H1 (cell line): ENCODE data around the gene AUH. TPM values are rescaled to one million over a fixed set of nuclear protein-coding genes. Genes with fewer than 3 reads are reported as not detected.
A peak's percentile ranks its signal among the peaks of the same experiment; 100 is the strongest.

Experiments used
- CTCF ChIA-PET: fragments of 300-600 bp; sonication (Branson Sonifier 250); formaldehyde crosslinking; loops from one replicate; lab custom pipeline; 2021; ENCODE audit not compliant: partially characterized antibody; lab: Charles Lee
- POLR2A ChIA-PET: fragments of 300-600 bp; sonication (Branson Sonifier 250); formaldehyde crosslinking; loops from one replicate; lab custom pipeline; 2021; ENCODE audit warnings: inconsistent platforms; ENCODE audit not compliant: partially characterized antibody; lab: Charles Lee
- DNase-seq, 2 experiments: peaks; one replicate each; pipeline versions ENCODE4 v3.0.0 to v3.0.0-alpha.2; 2010 to 2022; ENCODE audit warnings: low spot score in 2 of 2, low read depth in 1 of 2, mixed read lengths in 1 of 2
- FAIRE-seq: peaks from 2 replicates; lab custom pipeline; 2011; peaks lifted over from hg19 to GRCh38; lab: Jason Lieb, UNC
- H2AFZ ChIP-seq: 2 replicates; pipeline ENCODE4 v1.8.1; 2012; ENCODE audit warnings: low read length, inconsistent platforms
- H2AK5ac ChIP-seq: 2 replicates; pipeline ENCODE4 v1.6.1; 2013; ENCODE audit warnings: low read depth, low read length
- H2BK120ac ChIP-seq: replicated peaks from 2 replicates; pipeline ENCODE3; 2013; ENCODE audit warnings: low read depth, low read length, inconsistent platforms
- H2BK12ac ChIP-seq: 2 replicates; pipeline ENCODE4 v1.6.1; 2013; ENCODE audit warnings: low read depth, low read length
- H2BK15ac ChIP-seq: 2 replicates; pipeline ENCODE4 v1.6.1; 2013; ENCODE audit warnings: low read length
- H2BK20ac ChIP-seq: 2 replicates; pipeline ENCODE4 v1.6.1; 2013; ENCODE audit warnings: low read length
- H2BK5ac ChIP-seq: 2 replicates; pipeline ENCODE4 v1.6.1; 2013; ENCODE audit warnings: low read depth, low read length
- H3K14ac ChIP-seq: 2 replicates; pipeline ENCODE4 v1.6.1; 2013; ENCODE audit warnings: inconsistent platforms; ENCODE audit not compliant: insufficient read length
- H3K18ac ChIP-seq: 2 replicates; pipeline ENCODE4 v1.6.1; 2013; ENCODE audit warnings: low read length; ENCODE audit errors: extremely low read depth
- H3K23ac ChIP-seq: 2 replicates; pipeline ENCODE4 v1.6.1; 2013; ENCODE audit warnings: inconsistent platforms; ENCODE audit not compliant: insufficient read length
- H3K23me2 ChIP-seq: 2 replicates; pipeline ENCODE4 v1.6.1; 2013; ENCODE audit warnings: low read depth, low read length
- H3K27ac ChIP-seq: 2 replicates; pipeline ENCODE4 v1.6.1; 2011; ENCODE audit warnings: low read depth, low read length, inconsistent platforms
- H3K27me3 ChIP-seq, 4 experiments: replicated peaks in 1 of 4; 1 replicate in 1 of 4; 2 replicates in 3 of 4; pipeline versions ENCODE4 v1.6.1 to v1.8.1; 2011 to 2013; ENCODE audit warnings: low read length in 3 of 4, mild to moderate bottlenecking in 3 of 4, inconsistent platforms in 2 of 4, mixed read lengths in 2 of 4, moderate library complexity in 1 of 4; ENCODE audit not compliant: control insufficient read depth in 3 of 4, insufficient read depth in 3 of 4; ENCODE audit errors: extremely low read depth in 1 of 4
- H3K36me3 ChIP-seq, 4 experiments: 2 replicates each; pipeline versions ENCODE4 v1.6.1 to v1.8.1; 2011 to 2013; ENCODE audit warnings: mild to moderate bottlenecking in 4 of 4, low read length in 3 of 4, moderate library complexity in 2 of 4, control low read depth in 1 of 4, inconsistent platforms in 1 of 4; ENCODE audit not compliant: insufficient read depth in 4 of 4, control insufficient read depth in 2 of 4
- H3K4ac ChIP-seq: replicated peaks from 2 replicates; pipeline ENCODE3; 2013; ENCODE audit warnings: low read length, low read depth, mixed read lengths, inconsistent platforms; ENCODE audit not compliant: insufficient read length
- H3K4me1 ChIP-seq, 4 experiments: replicated peaks in 1 of 4; 1 replicate in 1 of 4; 2 replicates in 3 of 4; pipeline versions ENCODE4 v1.6.1 to v1.8.1; 2011 to 2013; ENCODE audit warnings: low read length in 3 of 4, inconsistent platforms in 2 of 4, mixed read lengths in 1 of 4; ENCODE audit not compliant: insufficient read depth in 4 of 4, control insufficient read depth in 3 of 4
- H3K4me2 ChIP-seq, 2 experiments: 2 replicates each; pipeline versions ENCODE4 v1.6.1 to v1.8.1; 2011 to 2013; ENCODE audit warnings: low read depth in 2 of 2, low read length in 2 of 2, control low read depth in 1 of 2, inconsistent platforms in 1 of 2, mild to moderate bottlenecking in 1 of 2; ENCODE audit not compliant: insufficient read depth in 1 of 2
- H3K4me3 ChIP-seq, 4 experiments: fragments of 200-600, 300-600 bp in 1 of 4; sonication (generic), shearing (Covaris generic), sonication (Bioruptor Twin) in 1 of 4; 2 replicates each; pipeline versions ENCODE4 v1.5.1 to v1.8.1; 2011 to 2016; ENCODE audit warnings: low read length in 4 of 4, low read depth in 3 of 4, control low read depth in 2 of 4, inconsistent platforms in 2 of 4, mild to moderate bottlenecking in 2 of 4, mixed read lengths in 1 of 4, moderate library complexity in 1 of 4; ENCODE audit not compliant: insufficient read depth in 2 of 4; ENCODE audit errors: extremely low read depth in 1 of 4
- H3K56ac ChIP-seq: replicated peaks from 2 replicates; pipeline ENCODE3; 2013; ENCODE audit warnings: low read depth, mild to moderate bottlenecking, mixed read lengths, low read length, inconsistent platforms; ENCODE audit not compliant: insufficient read length
- H3K79me1 ChIP-seq: 2 replicates; pipeline ENCODE4 v1.6.1; 2013; ENCODE audit warnings: low read depth, low read length, control low read depth
- H3K79me2 ChIP-seq, 2 experiments: 2 replicates each; pipeline versions ENCODE4 v1.6.1 to v1.8.1; 2012 to 2013; ENCODE audit warnings: low read length in 2 of 2, mild to moderate bottlenecking in 2 of 2, inconsistent platforms in 1 of 2; ENCODE audit not compliant: insufficient read depth in 2 of 2, control insufficient read depth in 1 of 2
- H3K9ac ChIP-seq, 4 experiments: replicated peaks in 1 of 4; 1 replicate in 1 of 4; 2 replicates in 3 of 4; pipeline versions ENCODE4 v1.6.1 to v1.8.1; 2011 to 2013; ENCODE audit warnings: low read depth in 3 of 4, low read length in 3 of 4, control low read depth in 2 of 4, mild to moderate bottlenecking in 2 of 4, moderate library complexity in 2 of 4, inconsistent platforms in 1 of 4; ENCODE audit errors: extremely low read depth in 1 of 4
- H3K9me3 ChIP-seq, 2 experiments: 2 replicates each; pipeline versions ENCODE4 v1.6.1 to v1.8.1; 2012 to 2013; ENCODE audit warnings: mild to moderate bottlenecking in 2 of 2, moderate library complexity in 2 of 2, control low read depth in 1 of 2, inconsistent platforms in 1 of 2, low read depth in 1 of 2, low read length in 1 of 2, mixed read lengths in 1 of 2; ENCODE audit not compliant: insufficient read depth in 2 of 2
- H4K20me1 ChIP-seq, 2 experiments: replicated peaks in 1 of 2; 2 replicates each; pipeline versions ENCODE3 to v1.8.1; 2011 to 2013; ENCODE audit warnings: inconsistent platforms in 2 of 2, low read length in 2 of 2, mild to moderate bottlenecking in 1 of 2; ENCODE audit not compliant: insufficient read depth in 2 of 2, control insufficient read depth in 1 of 2
- H4K5ac ChIP-seq: 2 replicates; pipeline ENCODE4 v1.6.1; 2013; ENCODE audit warnings: low read length, low read depth, mixed read lengths, inconsistent platforms; ENCODE audit not compliant: insufficient read length
- H4K8ac ChIP-seq: 2 replicates; pipeline ENCODE4 v1.8.0; 2013; ENCODE audit warnings: mild to moderate bottlenecking, moderate library complexity, low read length, inconsistent platforms; ENCODE audit not compliant: insufficient read depth; ENCODE audit errors: extremely low read depth
- H4K91ac ChIP-seq: replicated peaks from 2 replicates; pipeline ENCODE3; 2013; ENCODE audit warnings: low read length, mixed read lengths, inconsistent platforms; ENCODE audit not compliant: insufficient read length
- ATF3 ChIP-seq: IDR thresholded peaks from 2 replicates; pipeline ENCODE4 v1.6.1; 2011; ENCODE audit warnings: low read depth, mild to moderate bottlenecking, low read length; ENCODE audit not compliant: insufficient read depth
- CTCF ChIP-seq, 3 experiments: IDR thresholded peaks; 1 replicate in 2 of 3; 2 replicates in 1 of 3; pipeline versions ENCODE4 v1.5.1 to v1.6.1; 2011; ENCODE audit warnings: low read length in 3 of 3, mild to moderate bottlenecking in 3 of 3, inconsistent platforms in 2 of 3, low read depth in 1 of 3, moderate library complexity in 1 of 3; ENCODE audit not compliant: insufficient read depth in 1 of 3; ENCODE audit errors: control extremely low read depth in 1 of 3
- RAD21 ChIP-seq, 2 experiments: IDR thresholded peaks in 1 of 2; conservative IDR thresholded peaks in 1 of 2; 2 replicates each; pipeline ENCODE4 v1.6.1; 2011; ENCODE audit warnings: low read depth in 2 of 2, low read length in 2 of 2, improper control_type of control experiment in 1 of 2, inconsistent platforms in 1 of 2, mild to moderate bottlenecking in 1 of 2, moderate library complexity in 1 of 2
- WGBS, 2 experiments: shearing (Covaris generic) in 1 of 2; methylation state at CpG; one replicate each; pipeline versions ENCODE4 v1.1.6 to v1.1.7; 2013 to 2015; ENCODE audit warnings: low lambda C conversion rate in 2 of 2, mixed read lengths in 2 of 2, inconsistent platforms in 1 of 2, low coverage in 1 of 2, missing lambda C conversion rate in 1 of 2; ENCODE audit not compliant: insufficient replicate concordance in 2 of 2, insufficient coverage in 1 of 2, insufficient read length in 1 of 2; ENCODE audit errors: extremely low coverage in 1 of 2, missing lambda C conversion rate in 1 of 2; 5-methylcytosine and 5-hydroxymethylcytosine counted together
- polyA plus RNA-seq, 7 experiments: library from polyadenylated mRNA; depleted of rRNA in 3 of 7; stranded (reverse) in 5 of 7; unstranded in 2 of 7; fragments of >200 nt in 5 of 7; fragments of 200-250 nt in 2 of 7; gene quantifications; 1 replicate in 5 of 7; 2 replicates in 1 of 7; 4 replicates in 1 of 7; pipeline versions ENCODE4 v1.2.1 to v1.2.3, GENCODE V29; 2011 to 2013; ENCODE audit warnings: missing spikeins in 2 of 7, mixed read lengths in 2 of 7
- total RNA-seq: library from RNA; stranded (reverse); fragmentation: NEBNext Ultra II Directional; extraction: Animal tissue kit (Norgen Biotek cat#: 25700); gene quantifications from 2 replicates; pipeline ENCODE4 v1.2.1, GENCODE V29; 2021

AUH gene
- total and polyA plus RNA-seq, 2 of the 8 experiments (the other 6 are each of a cell fraction or from before 2014, with no cell fraction given) = 5.8 to 21.9 TPM

DNA sequence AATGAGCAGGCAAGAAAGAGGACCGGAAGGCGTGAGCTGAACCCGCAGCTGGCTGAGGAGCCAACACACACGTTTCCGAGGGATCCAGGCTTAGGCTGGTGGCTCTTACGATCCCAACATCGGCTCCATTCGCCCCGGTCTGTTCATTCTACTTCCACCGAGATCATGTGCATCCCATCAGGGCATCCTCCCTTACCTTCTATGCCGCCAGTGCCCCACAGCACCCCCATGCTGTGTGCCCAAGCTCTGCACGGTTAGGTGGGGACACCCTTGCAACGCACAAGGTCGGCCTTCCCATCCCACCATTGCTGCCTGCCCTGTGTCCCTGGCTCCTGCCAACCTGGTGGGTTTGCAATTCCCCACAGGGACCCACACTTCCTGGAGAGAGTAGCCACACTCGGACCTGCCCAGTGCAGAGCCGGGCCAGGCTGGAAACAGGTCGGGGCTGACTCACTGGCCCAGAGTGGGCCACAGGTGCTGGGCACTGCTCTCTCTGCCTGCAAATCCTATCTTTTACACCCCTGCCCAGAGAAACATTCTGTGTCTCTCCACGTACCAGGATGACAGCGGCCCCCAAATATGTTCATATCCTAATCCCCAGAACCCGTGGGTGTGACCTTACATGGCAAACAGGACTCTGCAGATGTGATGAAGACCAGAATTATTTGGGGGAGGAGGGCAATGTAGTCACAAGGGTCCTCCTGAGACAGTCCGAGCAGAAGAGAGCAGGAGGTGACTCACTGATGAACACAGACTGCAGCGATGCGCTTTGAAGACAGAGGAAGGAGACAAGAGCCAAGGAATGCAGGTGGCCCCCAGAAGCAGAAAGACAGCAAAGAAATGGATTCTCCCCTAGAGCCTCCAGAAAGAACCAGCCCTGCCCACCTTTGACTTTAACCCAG, 182.2 kb downstream of the AUH start:
- no peak overlapping the region for H4K5ac ChIP-seq
- no peaks in the 10 kb centered on the region for H4K20me1 ChIP-seq
- no peak overlapping the region for H2AK5ac ChIP-seq
- no peak overlapping the region for H4K8ac ChIP-seq
- CTCF ChIA-PET = interaction anchor here (0.6 kb wide), 1 partner anchor 11 kb away, joined by 3 read pairs; no protein-coding TSS in a partner anchor
- no peaks in the 10 kb centered on the region; a peak in 1 of 7 replicates for H3K27me3 ChIP-seq
- H2BK15ac ChIP-seq = no peak overlapping the region
- no peak overlapping the region for H2BK12ac ChIP-seq
- H3K4me1 ChIP-seq = no peaks in the 10 kb centered on the region
- DNase-seq (peak in 1 of 2 experiments; percentile 41), FAIRE-seq (no peak)
- no peak overlapping the region for H3K4me3 ChIP-seq
- no peak overlapping the region for H3K27ac ChIP-seq
- POLR2A ChIA-PET = no interaction called here
- no peak overlapping the region for H3K56ac ChIP-seq
- TF ChIP-seq ATF3 (no peak), CTCF (IDR thresholded peaks at IDR 0.05; ENCODE audit: control extremely low read depth in 1 of 3, insufficient read depth in 1 of 3, low read depth in 1 of 3, low read length in 3 of 3) (peak in 2 of 3 experiments; percentile 12 to 18; a peak in 1 of 4 replicates), RAD21 (IDR thresholded peaks at IDR 0.05 in 1 of 2, conservative IDR thresholded peaks at IDR 0.05 in 1 of 2; ENCODE audit: low read depth in 2 of 2, low read length in 2 of 2) (peak in 1 of 2 experiments; percentile 12; a peak in 2 of 4 replicates)
- TF ChIP-seq, all 59 proteins: peak for 2
- H2BK5ac ChIP-seq = no peak overlapping the region
- H3K9ac ChIP-seq = no peak overlapping the region
- no peak overlapping the region for H3K14ac ChIP-seq
- H2AFZ ChIP-seq = no peak overlapping the region
- H2BK20ac ChIP-seq = no peak overlapping the region; the same call in 1 of the 2 replicates
- H3K23me2 ChIP-seq = no peaks in the 10 kb centered on the region
- H3K18ac ChIP-seq = no peak overlapping the region
- 88% methylated on average over 23 of the region's 23 CpGs; no CpG with 5 or more reads in 1 of the 2 experiments for WGBS, 2 experiments
- no peak overlapping the region for H4K91ac ChIP-seq
- H3K4me2 ChIP-seq = no peak overlapping the region
- no peaks in the 10 kb centered on the region; the same call in 1 of the 2 replicates for H3K79me1 ChIP-seq
- H3K23ac ChIP-seq = no peak overlapping the region
- H3K9me3 ChIP-seq = 0 out of 4 replicates have a peak, but pooled peaks cover 0 to 2% of the 10 kb centered on the region in 2 experiments
- H3K36me3 ChIP-seq = no peaks in the 10 kb centered on the region
- no peak overlapping the region for H3K4ac ChIP-seq
- H2BK120ac ChIP-seq = no peak overlapping the region
- H3K79me2 ChIP-seq = no peaks in the 10 kb centered on the region
